Neural progenitor cell (in vitro differentiated cells): Measurements from ENCODE around the gene SYT15. TPM values are rescaled to one million over a fixed set of nuclear protein-coding genes. Genes with fewer than 3 reads are reported as not detected.
"Not testable (repeated sequence)": the region's sequence is repeated elsewhere in the genome, so short reads cannot be mapped to it uniquely, and the experiment has no call there.

Experiments used
- DNase-seq: peaks from one replicate; pipeline ENCODE4 v3.0.0-alpha.2; 2016; ENCODE audit warnings: low spot score
- H2AFZ ChIP-seq: fragments of 200-600 bp; sonication (generic); replicated peaks from 2 replicates; pipeline ENCODE4 v1.6.1; 2016; ENCODE audit warnings: antibody characterized with exemption
- H3F3A ChIP-seq: fragments of 200-600 bp; sonication (generic); 2 replicates; pipeline ENCODE4 v1.6.1; 2016; ENCODE audit warnings: antibody characterized with exemption, low read depth
- H3K27ac ChIP-seq: fragments of 200-600 bp; sonication (generic); 2 replicates; pipeline ENCODE4 v1.5.1; 2016; ENCODE audit warnings: mild to moderate bottlenecking
- H3K27me3 ChIP-seq: fragments of 200-600 bp; sonication (generic); 2 replicates; pipeline ENCODE4 v1.6.1; 2016; ENCODE audit warnings: mild to moderate bottlenecking, moderate library complexity
- H3K36me3 ChIP-seq: fragments of 200-600 bp; sonication (generic); 2 replicates; pipeline ENCODE4 v1.5.1; 2016
- H3K4me1 ChIP-seq: fragments of 200-600 bp; sonication (generic); 2 replicates; pipeline ENCODE4 v1.6.1; 2016; ENCODE audit warnings: mixed run types
- H3K4me2 ChIP-seq: fragments of 200-600 bp; sonication (generic); 2 replicates; pipeline ENCODE4 v1.6.1; 2016
- H3K4me3 ChIP-seq: fragments of 200-600 bp; sonication (generic); 2 replicates; pipeline ENCODE4 v1.5.1; 2016
- H3K79me2 ChIP-seq: fragments of 200-600 bp; sonication (generic); 2 replicates; pipeline ENCODE4 v1.6.1; 2016; ENCODE audit warnings: low read depth
- H3K9ac ChIP-seq: fragments of 200-600 bp; sonication (generic); 2 replicates; pipeline ENCODE4 v1.6.1; 2016
- H3K9me3 ChIP-seq: fragments of 200-600 bp; sonication (generic); 2 replicates; pipeline ENCODE4 v1.5.1; 2016; ENCODE audit warnings: low read depth
- H4K20me1 ChIP-seq: fragments of 200-600 bp; sonication (generic); 2 replicates; pipeline ENCODE4 v1.6.1; 2016; ENCODE audit warnings: low read depth
- H3K27ac Mint-ChIP-seq: 3 replicates; pipeline ENCODE4 v1.8.0; 2021; ENCODE audit warnings: mixed read lengths
- H3K27me3 Mint-ChIP-seq: 2 replicates; pipeline ENCODE4 v1.8.0; 2022; ENCODE audit warnings: low read depth, mild to moderate bottlenecking, inconsistent platforms, moderate library complexity, mixed read lengths; ENCODE audit not compliant: insufficient read depth
- H3K36me3 Mint-ChIP-seq: 3 replicates; pipeline ENCODE4 v1.8.0; 2021; ENCODE audit warnings: mixed read lengths
- H3K4me1 Mint-ChIP-seq: 3 replicates; pipeline ENCODE4 v1.8.0; 2021; ENCODE audit warnings: mixed read lengths
- H3K4me3 Mint-ChIP-seq: 3 replicates; pipeline ENCODE4 v1.8.0; 2021; ENCODE audit warnings: mild to moderate bottlenecking, moderate library complexity, mixed read lengths
- H3K9me3 Mint-ChIP-seq: 3 replicates; pipeline ENCODE4 v1.8.0; 2020; ENCODE audit warnings: mixed read lengths
- CTCF ChIP-seq: fragments of 200-600 bp; sonication (generic); IDR thresholded peaks from 2 replicates; pipeline ENCODE4 v1.5.1; 2017; ENCODE audit warnings: antibody characterized with exemption, mild to moderate bottlenecking
- EZH2 ChIP-seq: fragments of 200-600 bp; sonication (generic); IDR thresholded peaks from 2 replicates; pipeline ENCODE4 v1.6.1; 2017; ENCODE audit warnings: antibody characterized with exemption, mild to moderate bottlenecking, moderate library complexity
- EZH2phosphoT487 ChIP-seq: fragments of 200-600 bp; sonication (generic); IDR thresholded peaks from 2 replicates; pipeline ENCODE4 v1.6.1; 2017; ENCODE audit warnings: antibody characterized with exemption
- total RNA-seq: library from RNA; depleted of rRNA; stranded (reverse); fragments of >200 nt; gene quantifications from 2 replicates; pipeline ENCODE4 v1.2.3, GENCODE V29; 2015; ENCODE audit warnings: low replicate concordance

Gene SYT15
- total RNA-seq, 1 donor from 2014 or later = 0.17 TPM

- no peak overlapping the region for H3K4me3 ChIP-seq
- no peak overlapping the region for H3K27ac ChIP-seq
- H3F3A ChIP-seq = no peaks in the 10 kb centered on the region
- peaks cover 2% of the 10 kb centered on the region for H3K36me3 Mint-ChIP-seq
- H3K79me2 ChIP-seq = no peaks in the 10 kb centered on the region
- TF ChIP-seq EZH2 = no peak
- H4K20me1 ChIP-seq = no peaks in the 10 kb centered on the region
- no peak overlapping the region for H2AFZ ChIP-seq
- H3K4me2 ChIP-seq = no peak overlapping the region
- peaks cover 8% of the 10 kb centered on the region for H3K4me1 ChIP-seq
- H3K36me3 ChIP-seq = no peaks in the 10 kb centered on the region
- no peak overlapping the region for H3K4me3 Mint-ChIP-seq
- H3K9me3 Mint-ChIP-seq = peaks cover 3% of the 10 kb centered on the region
- no peak overlapping the region for H3K9ac ChIP-seq
- H3K27me3 ChIP-seq = peaks cover 60% of the 10 kb centered on the region
- peaks cover 10% of the 10 kb centered on the region for H3K27me3 Mint-ChIP-seq
- DNase-seq = no peak
- H3K27ac Mint-ChIP-seq = no peak overlapping the region
- H3K9me3 ChIP-seq = no peaks in the 10 kb centered on the region
- H3K4me1 Mint-ChIP-seq = peaks cover 7% of the 10 kb centered on the region
Observed at GRCh38 chr10:46559231-46559671, 19.7 kb upstream of the SYT15 start.

- Histone ChIP-seq H3K79me2 (no peaks in the 10 kb centered on the region), H3K4me2 (no peak overlapping the region), H3K4me1 (peaks cover 6% of the 10 kb centered on the region), H3K36me3 (no peaks in the 10 kb centered on the region), H3K27me3 (peaks cover 58% of the 10 kb centered on the region), H3K27ac (no peak overlapping the region), H4K20me1 (no peaks in the 10 kb centered on the region), H3K9ac (no peak overlapping the region), H3F3A (no peaks in the 10 kb centered on the region), H3K9me3 (no peaks in the 10 kb centered on the region), H2AFZ (no peak overlapping the region), H3K4me3 (no peak overlapping the region)
- no peak for DNase-seq
- Mint-ChIP-seq H3K36me3 (peaks cover 2% of the 10 kb centered on the region), H3K27ac (no peak overlapping the region), H3K27me3 (peaks cover 10% of the 10 kb centered on the region), H3K4me1 (peaks cover 7% of the 10 kb centered on the region), H3K4me3 (no peak overlapping the region), H3K9me3 (peaks cover 3% of the 10 kb centered on the region)
- TF ChIP-seq EZH2 (no peak), EZH2phosphoT487 (no peak), CTCF (no peak)
Observed at GRCh38 chr10:46560381-46560780, 18.5 kb upstream of the SYT15 start.

GRCh38 chr10:46560952-46561351, 18.0 kb upstream of the SYT15 start:
- H3K27ac ChIP-seq = no peak overlapping the region
- Mint-ChIP-seq H3K27me3 (peaks cover 10% of the 10 kb centered on the region), H3K4me3 (no peak overlapping the region), H3K9me3 (peaks cover 3% of the 10 kb centered on the region), H3K27ac (no peak overlapping the region), H3K36me3 (peaks cover 2% of the 10 kb centered on the region), H3K4me1 (peaks cover 5% of the 10 kb centered on the region)
- H3F3A ChIP-seq = no peaks in the 10 kb centered on the region
- H3K4me3 ChIP-seq = no peak overlapping the region
- no peaks in the 10 kb centered on the region for H3K9me3 ChIP-seq
- H2AFZ ChIP-seq = no peak overlapping the region
- no peaks in the 10 kb centered on the region for H4K20me1 ChIP-seq
- no peak overlapping the region for H3K9ac ChIP-seq
- TF ChIP-seq EZH2phosphoT487 (no peak), EZH2 (no peak), CTCF (no peak)
- H3K4me2 ChIP-seq = no peak overlapping the region
- H3K4me1 ChIP-seq = no peaks in the 10 kb centered on the region
- no peak for DNase-seq
- H3K36me3 ChIP-seq = no peaks in the 10 kb centered on the region
- H3K27me3 ChIP-seq = peaks cover 52% of the 10 kb centered on the region
- no peaks in the 10 kb centered on the region for H3K79me2 ChIP-seq

GRCh38 chr10:46565591-46566332, 13.2 kb upstream of the SYT15 start:
- not testable (repeated sequence) for H3K27me3 Mint-ChIP-seq, H3K36me3 Mint-ChIP-seq, H3K27ac ChIP-seq, H3K9me3 ChIP-seq, H3K4me3 ChIP-seq, H3K79me2 ChIP-seq, H4K20me1 ChIP-seq, H3K27me3 ChIP-seq, H2AFZ ChIP-seq, H3K9ac ChIP-seq, H3K4me2 ChIP-seq, H3K4me1 Mint-ChIP-seq, H3K4me1 ChIP-seq, H3K9me3 Mint-ChIP-seq, H3K36me3 ChIP-seq, H3K4me3 Mint-ChIP-seq, H3K27ac Mint-ChIP-seq, H3F3A ChIP-seq
- TF ChIP-seq CTCF = peak; percentile 68
- DNase-seq = peak; percentile 67

GRCh38 chr10:46567151-46567550, 11.8 kb upstream of the SYT15 start:
- not testable (repeated sequence) for H3K27me3 ChIP-seq, H3K9me3 Mint-ChIP-seq, H4K20me1 ChIP-seq, H3K4me1 Mint-ChIP-seq, H3K79me2 ChIP-seq, DNase-seq, H3K36me3 ChIP-seq, H3K27ac Mint-ChIP-seq, H3K4me3 ChIP-seq, H3K27me3 Mint-ChIP-seq, H3K4me3 Mint-ChIP-seq, H3K4me1 ChIP-seq, H3K9me3 ChIP-seq, H3K4me2 ChIP-seq, H3K36me3 Mint-ChIP-seq, H3K9ac ChIP-seq, H3F3A ChIP-seq, H2AFZ ChIP-seq, H3K27ac ChIP-seq

GRCh38 chr10:46570655-46571054, 8.3 kb upstream of the SYT15 start:
- not testable (repeated sequence) for H3K27me3 ChIP-seq, H3K27ac Mint-ChIP-seq, DNase-seq, H3K4me1 Mint-ChIP-seq, H3K9me3 ChIP-seq, H3K4me3 Mint-ChIP-seq, H3K27ac ChIP-seq, H3F3A ChIP-seq, H3K36me3 Mint-ChIP-seq, H3K4me2 ChIP-seq, H3K4me1 ChIP-seq, H3K36me3 ChIP-seq, H3K79me2 ChIP-seq, H2AFZ ChIP-seq, H3K9ac ChIP-seq, H4K20me1 ChIP-seq, H3K27me3 Mint-ChIP-seq, H3K4me3 ChIP-seq, H3K9me3 Mint-ChIP-seq
